HCT116 (cell line): ENCODE measurements around the gene COX7A1. TPM values are rescaled to one million over a fixed set of nuclear protein-coding genes. Genes with fewer than 3 reads are reported as not detected.

ENCODE experiments used
- ATAC-seq: fragments of 200-7000 bp; cut with Tn5 transposase; 2 replicates; pipeline ENCODE4 v1.9.1; 2020; ENCODE audit warnings: mild to moderate bottlenecking, moderate library complexity
- BruUV-seq: library from RNA; stranded (reverse); fragments of 400-500 nt; replicated peaks from 2 replicates; lab custom pipeline; 2021; lab: Mats Ljungman, UMichigan
- CTCF ChIA-PET: fragments of 300-600 bp; sonication (Branson Sonifier 250); formaldehyde crosslinking; loops from one replicate; lab custom pipeline; 2021; ENCODE audit warnings: antibody characterized with exemption; lab: Charles Lee
- POLR2A ChIA-PET: fragments of 300-600, 350-600 bp; sonication (Branson Sonifier 250); formaldehyde crosslinking; loops from one replicate; lab custom pipeline; 2021; ENCODE audit warnings: antibody characterized with exemption; lab: Charles Lee
- RAD21 ChIA-PET, 2 experiments: fragments of 300-600 bp; sonication (Branson Sonifier 250); formaldehyde crosslinking; loops; one replicate each; lab custom pipeline; 2023; ENCODE audit warnings: low total read pairs in 2 of 2; ENCODE audit not compliant: uncharacterized antibody in 2 of 2, unreplicated experiment in 2 of 2, low non-redundant PET in 1 of 2; lab: Charles Lee
- DNase-seq: peaks from one replicate; pipeline ENCODE4 v3.0.0-alpha.2; 2010; ENCODE audit warnings: low read depth, low spot score
- H2AFZ ChIP-seq: fragments of 200-600 bp; shearing (Covaris generic), sonication (generic); 2 replicates; pipeline ENCODE4 v1.6.1; 2017; ENCODE audit warnings: low read depth, mixed run types, mixed read lengths, antibody characterized with exemption, low read length; ENCODE audit not compliant: poor library complexity, severe bottlenecking
- H3K27ac ChIP-seq: 2 replicates; pipeline ENCODE4 v1.5.1; 2012; ENCODE audit warnings: low read depth, low read length
- H3K27me3 ChIP-seq: fragments of 200-600 bp; sonication (generic); 2 replicates; pipeline ENCODE4 v1.6.1; 2016; ENCODE audit warnings: mixed run types, low read length, mixed read lengths; ENCODE audit not compliant: insufficient read depth
- H3K36me3 ChIP-seq, 2 experiments: fragments of 200-500 bp in 1 of 2; fragments of 200-600 bp in 1 of 2; sonication (Bioruptor generic) in 1 of 2; sonication (generic) in 1 of 2; 2 replicates each; pipeline versions ENCODE4 v1.5.1 to v1.6.1; 2014 to 2016; ENCODE audit warnings: low read length in 2 of 2, inconsistent platforms in 1 of 2, mixed read lengths in 1 of 2, mixed run types in 1 of 2; ENCODE audit not compliant: insufficient read depth in 2 of 2, control insufficient read depth in 1 of 2
- H3K4me1 ChIP-seq, 2 experiments: fragments of 200-600 bp in 1 of 2; sonication (generic) in 1 of 2; 2 replicates each; pipeline versions ENCODE4 v1.5.1 to v1.6.1; 2012 to 2017; ENCODE audit warnings: low read length in 2 of 2, inconsistent platforms in 1 of 2, mild to moderate bottlenecking in 1 of 2, mixed read lengths in 1 of 2, mixed run types in 1 of 2, moderate library complexity in 1 of 2; ENCODE audit not compliant: insufficient read depth in 2 of 2, control insufficient read depth in 1 of 2
- H3K4me2 ChIP-seq: fragments of 200-600 bp; sonication (generic); 2 replicates; pipeline ENCODE4 v1.6.1; 2017; ENCODE audit warnings: mixed run types, low read length, mixed read lengths
- H3K4me3 ChIP-seq, 2 experiments: fragments of 200-600 bp in 1 of 2; sonication (generic) in 1 of 2; replicated peaks in 1 of 2; 2 replicates each; pipeline ENCODE4 v1.5.1; 2011 to 2016; ENCODE audit warnings: low read length in 2 of 2, control low read depth in 1 of 2, low read depth in 1 of 2, mild to moderate bottlenecking in 1 of 2, mixed read lengths in 1 of 2, mixed run types in 1 of 2
- H3K79me2 ChIP-seq: fragments of 200-600 bp; sonication (generic); 2 replicates; pipeline ENCODE4 v1.6.1; 2017; ENCODE audit warnings: mild to moderate bottlenecking, mixed run types, low read length, moderate library complexity, mixed read lengths; ENCODE audit not compliant: insufficient read depth
- H3K9ac ChIP-seq: fragments of 200-600 bp; sonication (generic); 2 replicates; pipeline ENCODE4 v1.6.1; 2016; ENCODE audit warnings: low read length, mixed read lengths
- H3K9me2 ChIP-seq: fragments of 200-600 bp; sonication (generic), shearing (Covaris generic); 2 replicates; pipeline ENCODE4 v1.6.1; 2017; ENCODE audit warnings: mixed run types, mild to moderate bottlenecking, moderate library complexity; ENCODE audit not compliant: insufficient read depth
- H3K9me3 ChIP-seq, 2 experiments: fragments of 200-500 bp in 1 of 2; fragments of 200-600 bp in 1 of 2; sonication (Bioruptor generic) in 1 of 2; sonication (generic) in 1 of 2; 2 replicates each; pipeline ENCODE4 v1.6.1; 2014 to 2017; ENCODE audit warnings: low read length in 2 of 2, mixed read lengths in 2 of 2, inconsistent platforms in 1 of 2, low read depth in 1 of 2, mild to moderate bottlenecking in 1 of 2, mixed run types in 1 of 2, moderate library complexity in 1 of 2; ENCODE audit not compliant: control insufficient read depth in 1 of 2, insufficient read depth in 1 of 2
- H4K20me1 ChIP-seq: fragments of 200-600 bp; sonication (generic), shearing (Covaris generic); 2 replicates; pipeline ENCODE4 v1.6.1; 2017; ENCODE audit warnings: mixed run types, mild to moderate bottlenecking, moderate library complexity; ENCODE audit not compliant: insufficient read depth
- CBX3 ChIP-seq: IDR thresholded peaks from 2 replicates; pipeline ENCODE4 v1.6.1; 2012; ENCODE audit warnings: low read depth
- EGR1 ChIP-seq: IDR thresholded peaks from 2 replicates; pipeline ENCODE4 v1.6.1; 2012; ENCODE audit warnings: low read depth
- ELF1 ChIP-seq: IDR thresholded peaks from 2 replicates; pipeline ENCODE4 v1.6.1; 2012; ENCODE audit warnings: low read depth, borderline replicate concordance
- EZH2 ChIP-seq: fragments of 200-600 bp; sonication (generic); IDR thresholded peaks from 2 replicates; pipeline ENCODE4 v1.6.1; 2017; ENCODE audit warnings: antibody characterized with exemption, mixed run types
- EZH2phosphoT487 ChIP-seq: fragments of 200-600 bp; IDR thresholded peaks from 2 replicates; pipeline ENCODE4 v1.6.1; 2018; ENCODE audit warnings: antibody characterized with exemption, borderline replicate concordance
- JUND ChIP-seq: IDR thresholded peaks from 2 replicates; pipeline ENCODE4 v1.6.1; 2012
- MAX ChIP-seq: IDR thresholded peaks from 2 replicates; pipeline ENCODE4 v1.6.1; 2012
- POLR2A ChIP-seq: IDR thresholded peaks from 2 replicates; pipeline ENCODE4 v1.7.0; 2011; ENCODE audit warnings: borderline replicate concordance; ENCODE audit not compliant: insufficient read depth, insufficient read length; ENCODE audit errors: extremely low read depth
- POLR2AphosphoS5 ChIP-seq: IDR thresholded peaks from 2 replicates; pipeline ENCODE4 v1.6.1; 2011; ENCODE audit warnings: mild to moderate bottlenecking, low read depth, low read length, moderate library complexity
- RAD21 ChIP-seq: IDR thresholded peaks from 2 replicates; pipeline ENCODE4 v1.6.1; 2012; ENCODE audit warnings: low read depth, mild to moderate bottlenecking
- SIN3A ChIP-seq: IDR thresholded peaks from 2 replicates; pipeline ENCODE4 v1.6.1; 2012; ENCODE audit warnings: low read depth
- SP1 ChIP-seq: IDR thresholded peaks from 2 replicates; pipeline ENCODE4 v1.6.1; 2012; ENCODE audit warnings: low read depth
- SRF ChIP-seq: IDR thresholded peaks from 2 replicates; pipeline ENCODE4 v1.6.1; 2012; ENCODE audit warnings: low read depth
- TCF7L2 ChIP-seq: IDR thresholded peaks from 2 replicates; pipeline ENCODE4 v1.7.0; 2011; ENCODE audit warnings: borderline replicate concordance, inconsistent platforms; ENCODE audit not compliant: insufficient read depth, insufficient read length; ENCODE audit errors: extremely low read depth
- YY1 ChIP-seq: IDR thresholded peaks from 2 replicates; pipeline ENCODE4 v1.6.1; 2011; ENCODE audit warnings: low read length, low read depth, moderate library complexity, mild to moderate bottlenecking; ENCODE audit not compliant: insufficient replicate concordance; ENCODE audit errors: extremely low read depth
- ZBTB33 ChIP-seq: IDR thresholded peaks from 2 replicates; pipeline ENCODE4 v1.6.1; 2011; ENCODE audit warnings: mild to moderate bottlenecking, low read length, moderate library complexity; ENCODE audit not compliant: insufficient replicate concordance; ENCODE audit errors: extremely low read depth
- ZNF274 ChIP-seq: fragments of 200-500 bp; sonication (Bioruptor generic); IDR thresholded peaks from 2 replicates; pipeline ENCODE4 v1.6.1; 2014; ENCODE audit warnings: mild to moderate bottlenecking, low read depth, low read length, inconsistent platforms
- intact Hi-C: fragments of 100-400 bp; cut with micrococcal nuclease; formaldehyde crosslinking; loops from 2 replicates; pipeline ENCODE4 v1.10.0; 2022
- total RNA-seq: library from RNA; stranded (reverse); gene quantifications from one replicate; pipeline ENCODE4 v1.2.1, GENCODE V29; 2021; ENCODE audit not compliant: unreplicated experiment
- TF ChIP-seq, protein P1 (sequence below): IDR thresholded peaks from 2 replicates; pipeline ENCODE4 v1.6.1; 2012; ENCODE audit warnings: low read depth

Gene COX7A1
- total RNA-seq, 1 experiment from 2014 or later: not detected

DNA sequence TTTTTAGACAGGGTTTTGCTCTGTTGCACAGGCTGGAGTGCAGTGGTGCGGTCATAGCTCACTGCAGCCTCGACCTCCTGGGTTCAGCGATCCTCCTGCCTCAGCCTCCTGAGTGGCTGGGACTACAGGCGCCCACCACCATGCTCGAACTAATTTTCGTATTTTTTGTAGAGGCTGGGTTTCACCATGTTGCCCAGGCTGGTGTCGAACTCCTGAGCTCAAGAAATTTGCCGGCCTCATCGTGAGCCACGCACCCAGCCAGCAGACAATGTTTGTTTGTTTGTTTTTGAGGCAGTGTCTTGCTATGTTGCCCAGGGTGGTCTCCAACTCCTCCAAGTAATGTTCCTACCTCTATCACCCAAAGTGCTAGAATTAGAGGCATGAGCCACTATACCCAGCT is 879 bp upstream of the COX7A1 start:
- TF ChIP-seq ZNF274 (no peak), SIN3A (no peak), JUND (no peak), SP1 (no peak), ZBTB33 (no peak), POLR2AphosphoS5 (no peak), RAD21 (no peak), YY1 (no peak), CBX3 (no peak), MAX (no peak), EZH2phosphoT487 (no peak), ELF1 (no peak), EGR1 (no peak), TCF7L2 (no peak), EZH2 (no peak), SRF (no peak), POLR2A (no peak)
- TF ChIP-seq, protein P1, sequence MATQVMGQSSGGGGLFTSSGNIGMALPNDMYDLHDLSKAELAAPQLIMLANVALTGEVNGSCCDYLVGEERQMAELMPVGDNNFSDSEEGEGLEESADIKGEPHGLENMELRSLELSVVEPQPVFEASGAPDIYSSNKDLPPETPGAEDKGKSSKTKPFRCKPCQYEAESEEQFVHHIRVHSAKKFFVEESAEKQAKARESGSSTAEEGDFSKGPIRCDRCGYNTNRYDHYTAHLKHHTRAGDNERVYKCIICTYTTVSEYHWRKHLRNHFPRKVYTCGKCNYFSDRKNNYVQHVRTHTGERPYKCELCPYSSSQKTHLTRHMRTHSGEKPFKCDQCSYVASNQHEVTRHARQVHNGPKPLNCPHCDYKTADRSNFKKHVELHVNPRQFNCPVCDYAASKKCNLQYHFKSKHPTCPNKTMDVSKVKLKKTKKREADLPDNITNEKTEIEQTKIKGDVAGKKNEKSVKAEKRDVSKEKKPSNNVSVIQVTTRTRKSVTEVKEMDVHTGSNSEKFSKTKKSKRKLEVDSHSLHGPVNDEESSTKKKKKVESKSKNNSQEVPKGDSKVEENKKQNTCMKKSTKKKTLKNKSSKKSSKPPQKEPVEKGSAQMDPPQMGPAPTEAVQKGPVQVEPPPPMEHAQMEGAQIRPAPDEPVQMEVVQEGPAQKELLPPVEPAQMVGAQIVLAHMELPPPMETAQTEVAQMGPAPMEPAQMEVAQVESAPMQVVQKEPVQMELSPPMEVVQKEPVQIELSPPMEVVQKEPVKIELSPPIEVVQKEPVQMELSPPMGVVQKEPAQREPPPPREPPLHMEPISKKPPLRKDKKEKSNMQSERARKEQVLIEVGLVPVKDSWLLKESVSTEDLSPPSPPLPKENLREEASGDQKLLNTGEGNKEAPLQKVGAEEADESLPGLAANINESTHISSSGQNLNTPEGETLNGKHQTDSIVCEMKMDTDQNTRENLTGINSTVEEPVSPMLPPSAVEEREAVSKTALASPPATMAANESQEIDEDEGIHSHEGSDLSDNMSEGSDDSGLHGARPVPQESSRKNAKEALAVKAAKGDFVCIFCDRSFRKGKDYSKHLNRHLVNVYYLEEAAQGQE: no peak
- peaks cover 15 to 31% of the 10 kb centered on the region in 2 experiments for H3K36me3 ChIP-seq
- DNase-seq: no peak
- no peak overlapping the region for H3K27ac ChIP-seq
- ChIA-PET POLR2A (interaction anchor here (1.4 kb wide), 1 partner anchor 9 kb away, joined by 3 read pairs; no protein-coding TSS in a partner anchor), CTCF (no interaction called here), RAD21 (no interaction called here)
- H3K9me3 ChIP-seq: no peaks in the 10 kb centered on the region
- no peak overlapping the region for H3K4me2 ChIP-seq
- intact Hi-C loops: no loop called here
- H3K27me3 ChIP-seq: no peaks in the 10 kb centered on the region
- BruUV-seq: no TSS peak
- H3K79me2 ChIP-seq: 0 out of 2 replicates have a peak, but pooled peaks cover 6% of the 10 kb centered on the region
- H3K4me1 ChIP-seq: no peaks in the 10 kb centered on the region
- no peak overlapping the region for H3K9ac ChIP-seq
- no peaks in the 10 kb centered on the region for H3K9me2 ChIP-seq
- no peak overlapping the region for H3K4me3 ChIP-seq
- no peak overlapping the region for H2AFZ ChIP-seq
- ATAC-seq: no peak
- no peaks in the 10 kb centered on the region for H4K20me1 ChIP-seq
